Body of pancreas (tissue), 4 donors: ENCODE measurements around the gene RBM38.

ENCODE experiments used
- POLR2A ChIP-seq, 3 donors: fragments of 450-650 bp; IDR thresholded peaks; one replicate each; pipeline ENCODE4 v1.6.1; 2016; ENCODE audit warnings: antibody characterized with exemption in 3 of 3, mild to moderate bottlenecking in 2 of 3
- TF ChIP-seq, protein P1 (sequence below), 7 experiments: fragments of 450-650 bp in 4 of 7; fragments of 200-600 bp in 3 of 7; sonication (generic) in 3 of 7; IDR thresholded peaks; one replicate each; pipeline ENCODE4 v1.5.1; 2016 to 2019; ENCODE audit warnings: antibody characterized with exemption in 7 of 7

DNA sequence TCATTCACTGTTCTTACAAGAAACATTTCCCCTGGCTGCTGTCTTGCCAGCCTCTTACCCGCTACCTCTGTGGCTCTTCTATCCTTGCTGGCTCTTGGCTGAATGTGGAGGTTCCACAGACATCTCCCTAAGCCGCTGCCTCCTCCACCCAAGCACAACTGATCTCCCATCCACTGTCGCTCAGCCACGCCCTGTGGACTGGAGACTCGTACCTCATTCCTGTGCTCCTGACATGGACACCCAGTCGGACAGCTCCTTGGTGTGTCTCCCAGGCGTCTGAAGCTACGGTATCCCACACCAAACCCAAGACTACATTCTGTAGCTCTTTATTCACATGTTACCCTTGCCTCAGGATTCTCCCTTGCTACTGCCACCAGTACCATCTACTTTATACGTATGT is 20.9 kb upstream of the RBM38 start:
- TF ChIP-seq, protein P1, sequence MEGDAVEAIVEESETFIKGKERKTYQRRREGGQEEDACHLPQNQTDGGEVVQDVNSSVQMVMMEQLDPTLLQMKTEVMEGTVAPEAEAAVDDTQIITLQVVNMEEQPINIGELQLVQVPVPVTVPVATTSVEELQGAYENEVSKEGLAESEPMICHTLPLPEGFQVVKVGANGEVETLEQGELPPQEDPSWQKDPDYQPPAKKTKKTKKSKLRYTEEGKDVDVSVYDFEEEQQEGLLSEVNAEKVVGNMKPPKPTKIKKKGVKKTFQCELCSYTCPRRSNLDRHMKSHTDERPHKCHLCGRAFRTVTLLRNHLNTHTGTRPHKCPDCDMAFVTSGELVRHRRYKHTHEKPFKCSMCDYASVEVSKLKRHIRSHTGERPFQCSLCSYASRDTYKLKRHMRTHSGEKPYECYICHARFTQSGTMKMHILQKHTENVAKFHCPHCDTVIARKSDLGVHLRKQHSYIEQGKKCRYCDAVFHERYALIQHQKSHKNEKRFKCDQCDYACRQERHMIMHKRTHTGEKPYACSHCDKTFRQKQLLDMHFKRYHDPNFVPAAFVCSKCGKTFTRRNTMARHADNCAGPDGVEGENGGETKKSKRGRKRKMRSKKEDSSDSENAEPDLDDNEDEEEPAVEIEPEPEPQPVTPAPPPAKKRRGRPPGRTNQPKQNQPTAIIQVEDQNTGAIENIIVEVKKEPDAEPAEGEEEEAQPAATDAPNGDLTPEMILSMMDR (IDR thresholded peaks at IDR 0.05) = no peak
- TF ChIP-seq POLR2A (IDR thresholded peaks at IDR 0.05) = no peak
